C4-2B (cell line): Measurements from ENCODE around the gene SOCS7.

Experiments used
- ZFX ChIP-seq: fragments of 450-650 bp; IDR thresholded peaks from 2 replicates; pipeline ENCODE4 v1.6.1; 2017
- TF ChIP-seq, protein P1 (sequence below): fragments of 450-650 bp; conservative IDR thresholded peaks from 2 replicates; pipeline ENCODE4 v1.5.1; 2017; ENCODE audit warnings: mild to moderate bottlenecking

DNA sequence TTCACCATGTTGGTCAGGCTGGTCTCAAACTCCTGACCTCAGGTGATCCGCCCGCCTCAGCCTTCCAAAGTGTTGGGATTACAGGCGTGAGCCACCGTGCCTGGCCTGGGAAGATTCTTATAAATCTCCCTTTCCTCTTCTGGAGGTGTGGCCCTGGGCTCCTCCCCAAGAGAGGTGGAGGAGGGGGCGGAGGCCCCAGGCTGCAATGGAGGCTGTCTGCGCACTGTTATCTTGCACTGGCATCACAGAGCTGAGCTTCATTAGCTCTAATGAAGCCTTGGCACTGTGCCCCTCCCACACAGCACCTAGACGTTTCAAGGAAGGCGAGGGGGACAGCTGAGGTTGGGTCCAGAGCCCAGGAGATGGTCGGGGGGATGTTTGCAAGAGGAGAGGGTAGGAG lies 84.2 kb downstream of the SOCS7 start:
- TF ChIP-seq, protein P1, sequence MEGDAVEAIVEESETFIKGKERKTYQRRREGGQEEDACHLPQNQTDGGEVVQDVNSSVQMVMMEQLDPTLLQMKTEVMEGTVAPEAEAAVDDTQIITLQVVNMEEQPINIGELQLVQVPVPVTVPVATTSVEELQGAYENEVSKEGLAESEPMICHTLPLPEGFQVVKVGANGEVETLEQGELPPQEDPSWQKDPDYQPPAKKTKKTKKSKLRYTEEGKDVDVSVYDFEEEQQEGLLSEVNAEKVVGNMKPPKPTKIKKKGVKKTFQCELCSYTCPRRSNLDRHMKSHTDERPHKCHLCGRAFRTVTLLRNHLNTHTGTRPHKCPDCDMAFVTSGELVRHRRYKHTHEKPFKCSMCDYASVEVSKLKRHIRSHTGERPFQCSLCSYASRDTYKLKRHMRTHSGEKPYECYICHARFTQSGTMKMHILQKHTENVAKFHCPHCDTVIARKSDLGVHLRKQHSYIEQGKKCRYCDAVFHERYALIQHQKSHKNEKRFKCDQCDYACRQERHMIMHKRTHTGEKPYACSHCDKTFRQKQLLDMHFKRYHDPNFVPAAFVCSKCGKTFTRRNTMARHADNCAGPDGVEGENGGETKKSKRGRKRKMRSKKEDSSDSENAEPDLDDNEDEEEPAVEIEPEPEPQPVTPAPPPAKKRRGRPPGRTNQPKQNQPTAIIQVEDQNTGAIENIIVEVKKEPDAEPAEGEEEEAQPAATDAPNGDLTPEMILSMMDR: no peak
- no peak for TF ChIP-seq ZFX
